GM12872 (cell line): ENCODE results near the gene CDC37.
A peak's percentile ranks its signal among the peaks of the same experiment; 100 is the strongest.

Experiments used
- TF ChIP-seq, protein P1 (sequence below): IDR thresholded peaks from 3 replicates; pipeline ENCODE4 v1.5.1; 2011; ENCODE audit warnings: low read depth, mild to moderate bottlenecking, low read length, moderate library complexity; ENCODE audit not compliant: insufficient read depth

CDC37 gene

DNA sequence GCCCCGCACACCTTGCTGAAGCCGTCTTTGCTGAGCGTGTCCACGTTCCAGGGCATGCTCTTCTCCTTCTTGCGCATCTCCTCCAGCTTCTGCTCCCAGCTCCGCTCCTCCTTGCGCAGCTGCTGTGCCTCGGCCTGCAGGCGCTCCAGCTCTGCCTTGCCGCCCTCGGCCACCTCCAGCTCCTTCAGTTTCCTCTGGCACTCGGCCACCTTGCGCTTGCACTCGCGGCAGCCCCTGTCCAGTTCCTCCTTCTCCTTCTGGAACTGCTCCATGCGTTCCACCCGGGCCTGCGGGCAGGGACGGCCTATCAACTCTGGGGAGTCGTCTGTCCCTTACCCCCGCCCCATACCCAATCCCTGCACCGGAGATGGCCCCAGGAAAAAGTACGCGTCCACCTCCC is 7.4 kb downstream of the CDC37 start:
- TF ChIP-seq, protein P1, sequence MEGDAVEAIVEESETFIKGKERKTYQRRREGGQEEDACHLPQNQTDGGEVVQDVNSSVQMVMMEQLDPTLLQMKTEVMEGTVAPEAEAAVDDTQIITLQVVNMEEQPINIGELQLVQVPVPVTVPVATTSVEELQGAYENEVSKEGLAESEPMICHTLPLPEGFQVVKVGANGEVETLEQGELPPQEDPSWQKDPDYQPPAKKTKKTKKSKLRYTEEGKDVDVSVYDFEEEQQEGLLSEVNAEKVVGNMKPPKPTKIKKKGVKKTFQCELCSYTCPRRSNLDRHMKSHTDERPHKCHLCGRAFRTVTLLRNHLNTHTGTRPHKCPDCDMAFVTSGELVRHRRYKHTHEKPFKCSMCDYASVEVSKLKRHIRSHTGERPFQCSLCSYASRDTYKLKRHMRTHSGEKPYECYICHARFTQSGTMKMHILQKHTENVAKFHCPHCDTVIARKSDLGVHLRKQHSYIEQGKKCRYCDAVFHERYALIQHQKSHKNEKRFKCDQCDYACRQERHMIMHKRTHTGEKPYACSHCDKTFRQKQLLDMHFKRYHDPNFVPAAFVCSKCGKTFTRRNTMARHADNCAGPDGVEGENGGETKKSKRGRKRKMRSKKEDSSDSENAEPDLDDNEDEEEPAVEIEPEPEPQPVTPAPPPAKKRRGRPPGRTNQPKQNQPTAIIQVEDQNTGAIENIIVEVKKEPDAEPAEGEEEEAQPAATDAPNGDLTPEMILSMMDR = no peak

DNA sequence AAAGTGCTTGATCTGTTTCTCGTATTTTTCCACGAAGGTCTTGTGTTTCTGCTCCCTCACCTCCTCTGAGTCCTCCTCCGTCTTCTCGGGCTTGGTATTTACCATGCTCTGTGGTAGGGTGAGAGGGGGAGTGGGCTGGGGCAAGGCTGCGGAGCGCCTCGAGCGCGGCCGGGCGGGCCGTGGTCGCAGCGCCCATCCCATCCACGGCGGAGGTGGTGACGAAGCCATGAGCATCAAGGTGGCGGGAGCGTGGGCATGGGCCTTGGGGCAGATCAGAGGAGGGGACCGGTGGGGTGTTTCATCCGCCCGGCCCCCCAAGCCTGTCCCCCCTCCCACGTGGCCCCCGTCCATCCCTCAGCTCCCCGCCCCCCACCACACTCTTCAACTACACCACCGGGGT is 7.9 kb downstream of the CDC37 start:
- TF ChIP-seq, protein P1 = no peak

DNA sequence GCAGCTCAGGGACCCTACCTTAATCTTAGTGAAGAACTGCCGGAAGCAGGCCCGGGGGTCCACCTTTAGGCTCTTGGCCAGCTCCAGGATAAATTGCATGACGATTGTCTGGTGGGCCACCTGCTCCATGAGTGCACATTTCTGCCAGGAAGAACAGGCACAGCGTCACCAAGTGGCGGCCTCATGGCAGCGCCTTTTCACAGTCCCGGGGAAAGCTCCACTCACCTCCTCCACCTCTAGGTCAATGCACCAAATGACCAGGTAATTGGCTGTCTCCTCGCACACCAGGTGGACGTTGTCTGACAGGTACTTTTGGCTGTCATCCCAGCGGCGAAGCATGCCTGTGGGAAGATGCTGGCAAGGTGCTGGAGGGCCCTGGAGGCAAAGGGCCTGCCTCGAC is 8.3 kb downstream of the CDC37 start:
- TF ChIP-seq, protein P1 = no peak

DNA sequence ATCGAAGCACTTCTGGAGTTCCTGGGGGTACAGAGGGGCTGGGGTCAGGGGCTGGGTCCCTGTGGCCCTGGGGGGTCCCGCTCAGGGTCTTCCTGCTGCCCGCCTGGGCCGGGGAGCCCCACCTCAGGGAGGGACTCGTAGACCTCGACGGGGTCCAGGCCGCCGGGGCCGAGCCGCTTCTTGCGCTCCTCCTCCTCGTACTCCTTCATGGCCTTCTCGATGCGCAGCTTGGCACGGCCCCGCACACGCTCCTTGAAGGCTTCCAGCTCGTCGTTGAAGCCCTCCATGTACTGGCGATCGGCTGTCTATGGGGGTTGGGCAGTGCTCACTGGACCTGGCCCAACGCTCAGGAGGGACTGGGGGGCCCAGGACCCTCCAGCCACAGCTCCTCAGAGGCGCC is 10.2 kb downstream of the CDC37 start:
- TF ChIP-seq, protein P1 = no peak

DNA sequence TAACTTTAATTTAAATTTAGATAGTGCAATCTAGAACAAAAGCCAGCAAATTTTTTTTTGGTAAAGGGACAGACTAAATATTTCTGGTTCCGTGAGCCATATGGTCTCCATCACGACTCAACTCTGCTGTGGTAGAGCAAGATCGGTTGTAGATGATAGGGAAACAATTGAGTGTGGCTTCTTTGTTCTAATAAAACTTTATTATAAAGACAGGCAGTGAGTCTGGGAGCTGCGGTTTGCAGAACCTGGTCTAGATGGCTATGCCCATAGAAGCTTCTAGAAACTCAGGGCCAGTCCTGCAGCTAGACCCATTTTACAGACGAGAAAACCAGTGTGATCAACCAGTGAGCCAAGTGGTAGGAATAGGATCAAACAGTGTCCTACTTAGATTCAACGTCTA is 11.2 kb downstream of the CDC37 start:
- TF ChIP-seq, protein P1 = no peak

DNA sequence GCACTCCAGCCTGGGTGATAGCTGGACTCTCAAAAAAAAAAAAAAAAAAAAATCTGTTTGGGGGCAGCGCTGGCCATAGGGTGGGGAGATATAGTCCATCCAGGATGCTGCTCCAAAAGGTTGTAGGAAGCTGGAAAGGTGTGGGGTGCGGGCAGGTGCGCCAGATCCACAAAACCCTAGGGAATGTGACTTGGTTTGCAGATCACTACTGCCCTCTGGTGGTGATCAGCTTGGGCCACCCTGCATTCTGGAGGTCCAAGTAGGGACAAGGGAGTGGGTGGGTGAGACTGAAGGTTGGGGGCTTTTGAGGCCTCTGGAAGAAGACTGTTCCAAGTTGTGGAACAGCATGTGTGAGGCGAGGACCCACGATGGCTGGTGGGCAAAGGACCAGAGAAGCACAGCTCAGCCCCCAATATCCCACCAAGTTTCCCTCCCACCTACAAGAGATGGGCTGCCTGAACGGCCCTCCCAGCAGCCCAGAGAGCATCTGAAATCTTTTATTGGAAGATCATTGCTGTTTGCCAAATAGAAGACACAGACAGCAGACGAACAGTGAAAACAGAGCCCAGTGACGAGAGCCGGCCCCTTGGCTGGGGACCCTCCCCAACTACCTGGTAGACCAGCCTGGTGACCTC is 12.6 kb downstream of the CDC37 start:
- TF ChIP-seq, protein P1 = peak; percentile 91

DNA sequence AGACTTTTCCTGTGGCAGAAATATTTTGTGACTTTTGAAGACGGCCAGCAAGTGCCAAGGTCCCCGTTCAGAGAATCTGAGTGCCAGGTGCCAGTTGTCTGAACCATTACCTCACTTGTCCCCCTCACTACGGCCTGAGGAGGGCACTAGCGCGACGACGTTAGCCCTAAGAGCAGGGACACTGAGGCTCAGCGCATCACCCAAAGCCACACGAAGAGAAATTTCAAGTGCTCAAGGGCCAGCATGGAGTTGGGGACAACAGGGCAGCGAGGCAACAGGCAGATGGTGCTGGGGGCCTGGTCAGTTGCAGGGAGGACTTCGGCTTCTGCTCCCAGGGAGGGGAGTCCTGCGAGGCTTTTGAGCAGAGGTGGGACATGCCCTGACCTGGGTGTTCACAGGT is 13.5 kb downstream of the CDC37 start:
- TF ChIP-seq, protein P1 = peak; percentile 36; the same call in 1 of the 3 replicates
